PFSK-1 (cell line): ENCODE results near the gene FOXC1.

Source experiments
- FOXP2 ChIP-seq: optimal IDR thresholded peaks from 2 replicates; pipeline ENCODE3; 2011; ENCODE audit warnings: borderline replicate concordance, control low read depth, inconsistent platforms; ENCODE audit not compliant: insufficient read depth; ENCODE audit errors: extremely low read length, extremely low read depth
- POLR2AphosphoS5 ChIP-seq: IDR thresholded peaks from 2 replicates; pipeline ENCODE4 v1.6.1; 2012; ENCODE audit warnings: low read depth, mild to moderate bottlenecking, control low read depth, low read length, moderate library complexity
- SIN3A ChIP-seq: IDR thresholded peaks from 2 replicates; pipeline ENCODE4 v1.6.1; 2012; ENCODE audit warnings: mild to moderate bottlenecking, low read length, moderate library complexity, borderline replicate concordance; ENCODE audit not compliant: insufficient read depth
- TAF1 ChIP-seq: IDR thresholded peaks from 2 replicates; pipeline ENCODE4 v1.6.1; 2012; ENCODE audit warnings: low read length, control low read depth, borderline replicate concordance; ENCODE audit not compliant: insufficient read depth
- TF ChIP-seq, protein P1 (sequence below), 2 experiments: IDR thresholded peaks; 2 replicates each; pipeline versions ENCODE4 v1.6.1 to v1.8.0; 2011 to 2012; ENCODE audit warnings: low read depth in 2 of 2, low read length in 2 of 2, control low read depth in 1 of 2, inconsistent platforms in 1 of 2, mild to moderate bottlenecking in 1 of 2, moderate library complexity in 1 of 2; ENCODE audit not compliant: insufficient read depth in 1 of 2

DNA sequence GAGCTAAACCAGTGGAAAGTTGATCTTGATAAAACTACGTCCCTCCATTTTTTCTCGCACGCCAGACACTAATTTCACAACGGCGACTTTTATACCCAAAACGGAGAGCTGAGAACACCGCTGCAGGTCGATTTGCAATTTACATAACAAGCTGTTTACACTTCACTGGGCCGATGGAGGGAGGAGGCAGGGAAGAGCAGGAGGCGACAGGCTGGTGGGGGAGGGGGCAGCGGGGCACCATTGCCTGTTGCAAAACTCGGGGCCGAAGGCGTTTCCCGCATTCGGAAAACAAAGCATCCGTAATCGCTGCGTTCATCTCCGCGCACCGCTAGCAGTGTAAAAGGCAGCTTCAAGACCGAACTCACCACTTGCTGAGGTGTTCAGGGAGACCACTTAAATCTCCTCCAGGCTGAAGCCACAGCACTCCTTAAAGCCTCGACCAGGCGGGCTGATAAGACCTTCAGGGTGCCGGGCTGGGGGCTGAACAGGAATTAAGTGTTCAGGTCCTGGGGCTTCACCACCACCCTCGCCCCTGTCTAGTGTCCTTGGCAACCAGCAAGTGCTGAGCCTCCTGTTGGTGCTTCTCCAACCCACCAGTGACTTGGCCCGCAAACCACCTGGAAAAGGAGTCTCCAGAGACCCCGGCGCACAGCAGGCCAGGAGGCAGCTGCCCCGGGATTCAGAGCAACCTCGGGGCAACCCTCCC, 2.0 kb upstream of the FOXC1 start:
- no peak for TF ChIP-seq POLR2AphosphoS5
- TF ChIP-seq SIN3A: no peak
- TF ChIP-seq TAF1: no peak
- TF ChIP-seq, protein P1, sequence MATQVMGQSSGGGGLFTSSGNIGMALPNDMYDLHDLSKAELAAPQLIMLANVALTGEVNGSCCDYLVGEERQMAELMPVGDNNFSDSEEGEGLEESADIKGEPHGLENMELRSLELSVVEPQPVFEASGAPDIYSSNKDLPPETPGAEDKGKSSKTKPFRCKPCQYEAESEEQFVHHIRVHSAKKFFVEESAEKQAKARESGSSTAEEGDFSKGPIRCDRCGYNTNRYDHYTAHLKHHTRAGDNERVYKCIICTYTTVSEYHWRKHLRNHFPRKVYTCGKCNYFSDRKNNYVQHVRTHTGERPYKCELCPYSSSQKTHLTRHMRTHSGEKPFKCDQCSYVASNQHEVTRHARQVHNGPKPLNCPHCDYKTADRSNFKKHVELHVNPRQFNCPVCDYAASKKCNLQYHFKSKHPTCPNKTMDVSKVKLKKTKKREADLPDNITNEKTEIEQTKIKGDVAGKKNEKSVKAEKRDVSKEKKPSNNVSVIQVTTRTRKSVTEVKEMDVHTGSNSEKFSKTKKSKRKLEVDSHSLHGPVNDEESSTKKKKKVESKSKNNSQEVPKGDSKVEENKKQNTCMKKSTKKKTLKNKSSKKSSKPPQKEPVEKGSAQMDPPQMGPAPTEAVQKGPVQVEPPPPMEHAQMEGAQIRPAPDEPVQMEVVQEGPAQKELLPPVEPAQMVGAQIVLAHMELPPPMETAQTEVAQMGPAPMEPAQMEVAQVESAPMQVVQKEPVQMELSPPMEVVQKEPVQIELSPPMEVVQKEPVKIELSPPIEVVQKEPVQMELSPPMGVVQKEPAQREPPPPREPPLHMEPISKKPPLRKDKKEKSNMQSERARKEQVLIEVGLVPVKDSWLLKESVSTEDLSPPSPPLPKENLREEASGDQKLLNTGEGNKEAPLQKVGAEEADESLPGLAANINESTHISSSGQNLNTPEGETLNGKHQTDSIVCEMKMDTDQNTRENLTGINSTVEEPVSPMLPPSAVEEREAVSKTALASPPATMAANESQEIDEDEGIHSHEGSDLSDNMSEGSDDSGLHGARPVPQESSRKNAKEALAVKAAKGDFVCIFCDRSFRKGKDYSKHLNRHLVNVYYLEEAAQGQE (IDR thresholded peaks at IDR 0.05; ENCODE audit: insufficient read depth in 1 of 2, low read depth in 2 of 2, low read length in 2 of 2): no peak
- TF ChIP-seq FOXP2: peak; percentile 65
